ENCODE results near the gene C3orf80.

The C3orf80 gene

GRCh38 chr3:160185751-160186150, 39.5 kb upstream of the C3orf80 start:
- no peak for TF ChIP-seq CTCF (IDR thresholded peaks at IDR 0.05; ENCODE audit: insufficient read depth, low read length)
- no peak for TF ChIP-seq SPI1 (IDR thresholded peaks at IDR 0.05; ENCODE audit: borderline replicate concordance, low read depth)
- no peak for TF ChIP-seq GABPA (IDR thresholded peaks at IDR 0.05; ENCODE audit: low read depth)
- no peak for TF ChIP-seq REST (IDR thresholded peaks at IDR 0.05; ENCODE audit: insufficient replicate concordance, low read depth)
- no peak for TF ChIP-seq POLR2AphosphoS5 (IDR thresholded peaks at IDR 0.05; ENCODE audit: low read depth)
- DNase-seq (ENCODE audit: low read depth in 1 of 2, low spot score in 1 of 2): no peak
- no peak overlapping the region for H3K27ac ChIP-seq (replicated peaks)
- no peak overlapping the region for H3K4me3 ChIP-seq (replicated peaks; ENCODE audit: insufficient read depth, low read length)
- H3K27me3 ChIP-seq (ENCODE audit: insufficient read depth, poor library complexity, severe bottlenecking): no peaks in the 10 kb centered on the region

- TF ChIP-seq CTCF (IDR thresholded peaks at IDR 0.05; ENCODE audit: insufficient read depth, low read length) (no peak), SPI1 (IDR thresholded peaks at IDR 0.05; ENCODE audit: borderline replicate concordance, low read depth) (no peak), REST (IDR thresholded peaks at IDR 0.05; ENCODE audit: insufficient replicate concordance, low read depth) (no peak), POLR2AphosphoS5 (IDR thresholded peaks at IDR 0.05; ENCODE audit: low read depth) (no peak), GABPA (IDR thresholded peaks at IDR 0.05; ENCODE audit: low read depth) (no peak)
- Histone ChIP-seq H3K27ac (replicated peaks) (no peak overlapping the region), H3K27me3 (ENCODE audit: insufficient read depth, poor library complexity, severe bottlenecking) (no peaks in the 10 kb centered on the region), H3K4me3 (replicated peaks; ENCODE audit: insufficient read depth, low read length) (no peak overlapping the region)
- DNase-seq (ENCODE audit: low read depth in 1 of 2, low spot score in 1 of 2): no peak
These were observed 37.9 kb upstream of the C3orf80 start for GRCh38 chr3:160187288-160187687.

GRCh38 chr3:160192310-160193029, 32.8 kb upstream of the C3orf80 start:
- no peaks in the 10 kb centered on the region for H3K27me3 ChIP-seq (ENCODE audit: insufficient read depth, poor library complexity, severe bottlenecking)
- TF ChIP-seq CTCF (IDR thresholded peaks at IDR 0.05; ENCODE audit: insufficient read depth, low read length): no peak
- TF ChIP-seq POLR2AphosphoS5 (IDR thresholded peaks at IDR 0.05; ENCODE audit: low read depth): no peak
- H3K4me3 ChIP-seq (replicated peaks; ENCODE audit: insufficient read depth, low read length): no peak overlapping the region
- no peak for DNase-seq (ENCODE audit: low read depth in 1 of 2, low spot score in 1 of 2)
- no peak overlapping the region for H3K27ac ChIP-seq (replicated peaks)

Measured in HL-60 (cell line).